Neural progenitor cell (in vitro differentiated cells): ENCODE data around the gene HIVEP2.

Source experiments
- EZH2 ChIP-seq: fragments of 200-600 bp; sonication (generic); IDR thresholded peaks from 2 replicates; pipeline ENCODE4 v1.6.1; 2017; ENCODE audit warnings: antibody characterized with exemption, mild to moderate bottlenecking, moderate library complexity
- EZH2phosphoT487 ChIP-seq: fragments of 200-600 bp; sonication (generic); IDR thresholded peaks from 2 replicates; pipeline ENCODE4 v1.6.1; 2017; ENCODE audit warnings: antibody characterized with exemption
- TF ChIP-seq, protein P1 (sequence below): fragments of 200-600 bp; sonication (generic); IDR thresholded peaks from 2 replicates; pipeline ENCODE4 v1.5.1; 2017; ENCODE audit warnings: antibody characterized with exemption, mild to moderate bottlenecking

DNA sequence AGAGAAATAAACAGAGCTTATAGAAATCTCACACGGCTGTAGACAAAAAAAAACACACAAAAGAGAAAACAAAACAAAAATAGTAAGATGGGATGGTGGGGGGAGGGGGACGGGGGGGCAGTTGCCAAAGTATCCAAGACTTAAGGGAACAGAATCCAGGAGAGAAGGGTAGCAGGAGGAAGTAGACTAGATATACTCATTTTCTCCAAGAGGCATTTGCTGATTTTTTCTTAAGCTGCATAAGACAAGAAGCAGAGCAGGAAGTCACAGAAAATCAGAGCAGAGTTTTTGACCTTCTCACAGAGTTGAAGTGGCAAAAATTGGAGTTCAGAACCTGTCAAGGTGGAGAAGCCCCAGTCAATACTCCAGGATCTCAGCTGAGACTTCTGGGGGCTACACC, 237.7 kb downstream of the HIVEP2 start:
- TF ChIP-seq, protein P1, sequence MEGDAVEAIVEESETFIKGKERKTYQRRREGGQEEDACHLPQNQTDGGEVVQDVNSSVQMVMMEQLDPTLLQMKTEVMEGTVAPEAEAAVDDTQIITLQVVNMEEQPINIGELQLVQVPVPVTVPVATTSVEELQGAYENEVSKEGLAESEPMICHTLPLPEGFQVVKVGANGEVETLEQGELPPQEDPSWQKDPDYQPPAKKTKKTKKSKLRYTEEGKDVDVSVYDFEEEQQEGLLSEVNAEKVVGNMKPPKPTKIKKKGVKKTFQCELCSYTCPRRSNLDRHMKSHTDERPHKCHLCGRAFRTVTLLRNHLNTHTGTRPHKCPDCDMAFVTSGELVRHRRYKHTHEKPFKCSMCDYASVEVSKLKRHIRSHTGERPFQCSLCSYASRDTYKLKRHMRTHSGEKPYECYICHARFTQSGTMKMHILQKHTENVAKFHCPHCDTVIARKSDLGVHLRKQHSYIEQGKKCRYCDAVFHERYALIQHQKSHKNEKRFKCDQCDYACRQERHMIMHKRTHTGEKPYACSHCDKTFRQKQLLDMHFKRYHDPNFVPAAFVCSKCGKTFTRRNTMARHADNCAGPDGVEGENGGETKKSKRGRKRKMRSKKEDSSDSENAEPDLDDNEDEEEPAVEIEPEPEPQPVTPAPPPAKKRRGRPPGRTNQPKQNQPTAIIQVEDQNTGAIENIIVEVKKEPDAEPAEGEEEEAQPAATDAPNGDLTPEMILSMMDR: no peak
- TF ChIP-seq EZH2phosphoT487 (no peak), EZH2 (no peak)
